Neural cell (in vitro differentiated cells): ENCODE measurements around the gene C6orf132. TPM values are rescaled to one million over a fixed set of nuclear protein-coding genes. Genes with fewer than 3 reads are reported as not detected.

Experiments used
- H2AFZ ChIP-seq: fragments of 200-600, 300-800 bp; sonication (generic), shearing (Covaris generic); 2 replicates; pipeline ENCODE4 v1.6.0; 2014; ENCODE audit warnings: low read depth, mild to moderate bottlenecking, antibody characterized with exemption, low read length, moderate library complexity
- H3F3A ChIP-seq: fragments of 200-600 bp; shearing (Covaris generic); 2 replicates; pipeline ENCODE4 v1.6.1; 2016; ENCODE audit warnings: mild to moderate bottlenecking, moderate library complexity, mixed read lengths, antibody characterized with exemption, low read length; ENCODE audit not compliant: insufficient read depth, poor library complexity, severe bottlenecking
- H3K27ac ChIP-seq: fragments of 200-600, 300-800 bp; sonication (generic), shearing (Covaris generic); 2 replicates; pipeline ENCODE4 v1.5.1; 2014; ENCODE audit warnings: mild to moderate bottlenecking, low read length, moderate library complexity
- H3K27me3 ChIP-seq: fragments of 300-800, 200-600 bp; sonication (generic), shearing (Covaris generic); 2 replicates; pipeline ENCODE4 v1.6.0; 2014; ENCODE audit warnings: mild to moderate bottlenecking, low read depth, low read length, moderate library complexity; ENCODE audit not compliant: insufficient read depth
- H3K36me3 ChIP-seq: fragments of 300-800, 200-600 bp; sonication (generic), shearing (Covaris generic); 2 replicates; pipeline ENCODE4 v1.5.1; 2014; ENCODE audit warnings: mild to moderate bottlenecking, antibody characterized with exemption, low read length, moderate library complexity; ENCODE audit not compliant: insufficient read depth
- H3K4me2 ChIP-seq: fragments of 300-800, 200-600 bp; sonication (generic), shearing (Covaris generic); 2 replicates; pipeline ENCODE4 v1.6.0; 2014; ENCODE audit warnings: mild to moderate bottlenecking, low read length
- H3K4me3 ChIP-seq: fragments of 300-800, 200-600 bp; sonication (generic), shearing (Covaris generic); 2 replicates; pipeline ENCODE4 v1.5.1; 2014; ENCODE audit warnings: mild to moderate bottlenecking, low read length, moderate library complexity
- H3K79me2 ChIP-seq: fragments of 200-600 bp; shearing (Covaris generic); replicated peaks from 2 replicates; pipeline ENCODE4 v1.6.0; 2014; ENCODE audit warnings: mild to moderate bottlenecking, low read length, moderate library complexity; ENCODE audit not compliant: insufficient read depth
- H3K9ac ChIP-seq: fragments of 300-800, 200-600 bp; sonication (generic), shearing (Covaris generic); 2 replicates; pipeline ENCODE4 v1.6.1; 2016; ENCODE audit warnings: mild to moderate bottlenecking, low read length, mixed read lengths
- H3K9me2 ChIP-seq: fragments of 200-600 bp; shearing (Covaris generic); 2 replicates; pipeline ENCODE4 v1.6.1; 2016; ENCODE audit warnings: mild to moderate bottlenecking, low read length, mixed read lengths; ENCODE audit not compliant: insufficient read depth
- H3K9me3 ChIP-seq: fragments of 200-600, 300-800 bp; sonication (generic), shearing (Covaris generic); 2 replicates; pipeline ENCODE4 v1.6.1; 2016; ENCODE audit warnings: mild to moderate bottlenecking, mixed run types, low read length, moderate library complexity, mixed read lengths
- H4K20me1 ChIP-seq: fragments of 200-600 bp; shearing (Covaris generic); 2 replicates; pipeline ENCODE4 v1.6.1; 2016; ENCODE audit warnings: mild to moderate bottlenecking, mixed run types; ENCODE audit not compliant: insufficient read depth
- EP300 ChIP-seq: fragments of 450-650 bp; conservative IDR thresholded peaks from 2 replicates; pipeline ENCODE4 v1.6.1; 2014; ENCODE audit warnings: antibody characterized with exemption, mild to moderate bottlenecking, moderate library complexity; ENCODE audit not compliant: poor library complexity, severe bottlenecking
- EZH2 ChIP-seq: fragments of 200-600, 300-800 bp; shearing (Covaris generic), sonication (generic); IDR thresholded peaks from 2 replicates; pipeline ENCODE4 v1.6.1; 2014; ENCODE audit warnings: antibody characterized with exemption, low read length, borderline replicate concordance, mild to moderate bottlenecking; ENCODE audit not compliant: insufficient read depth, poor library complexity, severe bottlenecking
- MXI1 ChIP-seq: fragments of 450-650 bp; conservative IDR thresholded peaks from 2 replicates; pipeline ENCODE4 v1.6.1; 2014; ENCODE audit warnings: antibody characterized with exemption, mild to moderate bottlenecking; ENCODE audit not compliant: poor library complexity, severe bottlenecking
- POLR2AphosphoS5 ChIP-seq: IDR thresholded peaks from 2 replicates; pipeline ENCODE4 v1.6.1; 2012
- RAD21 ChIP-seq: fragments of 450-650 bp; conservative IDR thresholded peaks from 2 replicates; pipeline ENCODE4 v1.6.1; 2014; ENCODE audit warnings: antibody characterized with exemption, mild to moderate bottlenecking, moderate library complexity
- SMC3 ChIP-seq: fragments of 450-650 bp; conservative IDR thresholded peaks from 2 replicates; pipeline ENCODE4 v1.6.1; 2014; ENCODE audit warnings: antibody characterized with exemption, mild to moderate bottlenecking, moderate library complexity; ENCODE audit not compliant: poor library complexity
- TAF1 ChIP-seq: IDR thresholded peaks from 2 replicates; pipeline ENCODE4 v1.6.1; 2012; ENCODE audit warnings: low read depth
- polyA plus RNA-seq: library from polyadenylated mRNA; depleted of rRNA; stranded (reverse); fragments of >200 nt; gene quantifications from 2 replicates; pipeline ENCODE4 v1.2.3, GENCODE V29; 2014
- TF ChIP-seq, protein P1 (sequence below): IDR thresholded peaks from 2 replicates; pipeline ENCODE4 v1.6.1; 2012; ENCODE audit warnings: borderline replicate concordance
- TF ChIP-seq, protein P2 (sequence below): fragments of 450-650 bp; IDR thresholded peaks from 2 replicates; pipeline ENCODE4 v1.5.1; 2014; ENCODE audit warnings: antibody characterized with exemption, mild to moderate bottlenecking, moderate library complexity; ENCODE audit not compliant: poor library complexity, severe bottlenecking

C6orf132 gene
- polyA plus RNA-seq, 1 donor from 2014 or later = not detected

DNA sequence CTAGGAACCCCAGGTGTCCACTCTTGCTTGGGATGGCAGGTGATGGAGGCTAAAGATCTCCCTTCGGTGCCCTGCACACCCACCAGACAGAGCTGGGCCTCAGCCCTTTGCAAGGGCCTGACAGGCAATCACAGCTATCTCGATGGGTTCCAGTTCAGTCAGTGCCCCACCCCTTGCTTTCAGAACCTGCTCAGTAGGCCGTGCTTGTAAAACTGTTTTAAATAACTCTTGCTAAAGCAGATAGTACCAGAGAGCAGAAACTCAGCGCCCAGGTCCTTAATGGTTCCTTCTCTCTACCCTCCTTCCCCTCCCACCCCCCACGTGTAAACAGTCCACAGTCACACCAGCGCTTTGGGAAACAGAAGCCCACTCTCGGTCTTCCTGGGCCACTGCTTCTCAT is 39.2 kb downstream of the C6orf132 start:
- Histone ChIP-seq H3K27me3 (no peaks in the 10 kb centered on the region), H3F3A (no peaks in the 10 kb centered on the region), H3K79me2 (no peaks in the 10 kb centered on the region), H3K9me2 (no peaks in the 10 kb centered on the region), H3K36me3 (no peaks in the 10 kb centered on the region), H3K27ac (no peak overlapping the region), H3K4me3 (no peak overlapping the region), H3K9ac (no peak overlapping the region), H3K9me3 (no peaks in the 10 kb centered on the region), H4K20me1 (no peaks in the 10 kb centered on the region), H3K4me2 (no peak overlapping the region), H2AFZ (no peak overlapping the region)
- TF ChIP-seq RAD21 (no peak), EP300 (no peak), SMC3 (no peak), POLR2AphosphoS5 (no peak), MXI1 (no peak), EZH2 (no peak), TAF1 (no peak)
- TF ChIP-seq, protein P1, sequence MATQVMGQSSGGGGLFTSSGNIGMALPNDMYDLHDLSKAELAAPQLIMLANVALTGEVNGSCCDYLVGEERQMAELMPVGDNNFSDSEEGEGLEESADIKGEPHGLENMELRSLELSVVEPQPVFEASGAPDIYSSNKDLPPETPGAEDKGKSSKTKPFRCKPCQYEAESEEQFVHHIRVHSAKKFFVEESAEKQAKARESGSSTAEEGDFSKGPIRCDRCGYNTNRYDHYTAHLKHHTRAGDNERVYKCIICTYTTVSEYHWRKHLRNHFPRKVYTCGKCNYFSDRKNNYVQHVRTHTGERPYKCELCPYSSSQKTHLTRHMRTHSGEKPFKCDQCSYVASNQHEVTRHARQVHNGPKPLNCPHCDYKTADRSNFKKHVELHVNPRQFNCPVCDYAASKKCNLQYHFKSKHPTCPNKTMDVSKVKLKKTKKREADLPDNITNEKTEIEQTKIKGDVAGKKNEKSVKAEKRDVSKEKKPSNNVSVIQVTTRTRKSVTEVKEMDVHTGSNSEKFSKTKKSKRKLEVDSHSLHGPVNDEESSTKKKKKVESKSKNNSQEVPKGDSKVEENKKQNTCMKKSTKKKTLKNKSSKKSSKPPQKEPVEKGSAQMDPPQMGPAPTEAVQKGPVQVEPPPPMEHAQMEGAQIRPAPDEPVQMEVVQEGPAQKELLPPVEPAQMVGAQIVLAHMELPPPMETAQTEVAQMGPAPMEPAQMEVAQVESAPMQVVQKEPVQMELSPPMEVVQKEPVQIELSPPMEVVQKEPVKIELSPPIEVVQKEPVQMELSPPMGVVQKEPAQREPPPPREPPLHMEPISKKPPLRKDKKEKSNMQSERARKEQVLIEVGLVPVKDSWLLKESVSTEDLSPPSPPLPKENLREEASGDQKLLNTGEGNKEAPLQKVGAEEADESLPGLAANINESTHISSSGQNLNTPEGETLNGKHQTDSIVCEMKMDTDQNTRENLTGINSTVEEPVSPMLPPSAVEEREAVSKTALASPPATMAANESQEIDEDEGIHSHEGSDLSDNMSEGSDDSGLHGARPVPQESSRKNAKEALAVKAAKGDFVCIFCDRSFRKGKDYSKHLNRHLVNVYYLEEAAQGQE = no peak
- TF ChIP-seq, protein P2, sequence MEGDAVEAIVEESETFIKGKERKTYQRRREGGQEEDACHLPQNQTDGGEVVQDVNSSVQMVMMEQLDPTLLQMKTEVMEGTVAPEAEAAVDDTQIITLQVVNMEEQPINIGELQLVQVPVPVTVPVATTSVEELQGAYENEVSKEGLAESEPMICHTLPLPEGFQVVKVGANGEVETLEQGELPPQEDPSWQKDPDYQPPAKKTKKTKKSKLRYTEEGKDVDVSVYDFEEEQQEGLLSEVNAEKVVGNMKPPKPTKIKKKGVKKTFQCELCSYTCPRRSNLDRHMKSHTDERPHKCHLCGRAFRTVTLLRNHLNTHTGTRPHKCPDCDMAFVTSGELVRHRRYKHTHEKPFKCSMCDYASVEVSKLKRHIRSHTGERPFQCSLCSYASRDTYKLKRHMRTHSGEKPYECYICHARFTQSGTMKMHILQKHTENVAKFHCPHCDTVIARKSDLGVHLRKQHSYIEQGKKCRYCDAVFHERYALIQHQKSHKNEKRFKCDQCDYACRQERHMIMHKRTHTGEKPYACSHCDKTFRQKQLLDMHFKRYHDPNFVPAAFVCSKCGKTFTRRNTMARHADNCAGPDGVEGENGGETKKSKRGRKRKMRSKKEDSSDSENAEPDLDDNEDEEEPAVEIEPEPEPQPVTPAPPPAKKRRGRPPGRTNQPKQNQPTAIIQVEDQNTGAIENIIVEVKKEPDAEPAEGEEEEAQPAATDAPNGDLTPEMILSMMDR = no peak

DNA sequence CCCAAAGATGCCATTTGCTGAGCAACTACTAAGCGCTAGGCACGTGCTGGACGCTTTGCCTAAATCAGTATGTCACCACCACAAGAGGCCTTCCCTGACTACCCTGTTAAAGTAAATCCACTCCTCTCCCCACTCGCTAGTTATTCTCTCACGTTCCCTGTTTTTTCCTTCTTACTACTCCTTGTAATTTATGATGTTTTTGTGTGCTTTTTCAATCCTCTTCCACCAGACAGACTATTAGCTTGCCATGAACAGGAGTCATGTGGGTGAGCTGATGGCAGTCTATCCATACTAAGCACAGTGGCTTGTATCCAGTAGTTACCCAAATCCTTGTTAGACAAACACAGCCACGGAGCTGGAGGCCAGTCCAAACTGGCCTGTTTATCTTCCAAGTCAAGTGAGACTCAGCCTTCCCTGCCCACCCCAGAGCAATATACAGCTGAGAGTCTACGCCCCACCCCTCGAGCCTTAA is 41.2 kb downstream of the C6orf132 start:
- Histone ChIP-seq H3K9me3 (no peaks in the 10 kb centered on the region), H3K4me2 (no peak overlapping the region), H3K27me3 (no peaks in the 10 kb centered on the region), H3K4me3 (no peak overlapping the region), H4K20me1 (no peaks in the 10 kb centered on the region), H3K36me3 (no peaks in the 10 kb centered on the region), H3F3A (no peaks in the 10 kb centered on the region), H3K79me2 (no peaks in the 10 kb centered on the region), H2AFZ (no peak overlapping the region), H3K9me2 (no peaks in the 10 kb centered on the region), H3K9ac (no peak overlapping the region), H3K27ac (no peak overlapping the region)
- TF ChIP-seq POLR2AphosphoS5 (no peak), RAD21 (no peak), EZH2 (no peak), EP300 (no peak), SMC3 (no peak), TAF1 (no peak), MXI1 (no peak)
- TF ChIP-seq, protein P2 = no peak
- TF ChIP-seq, protein P1 = no peak
